Activated CD4-positive, alpha-beta T cell treated with anti-CD3 and anti-CD28 coated beads, Interleukin-2, amount 10 ng/mL, durations not matched to agents 7 days and 5 days (primary cell): ENCODE results near the gene RLF. TPM values are rescaled to one million over a fixed set of nuclear protein-coding genes. Genes with fewer than 3 reads are reported as not detected.

Source experiments
- CTCF ChIA-PET: fragments of 350-600 bp; sonication (Branson Sonifier 250); formaldehyde crosslinking; loops from one replicate; lab custom pipeline; 2021; ENCODE audit warnings: antibody characterized with exemption; lab: Charles Lee
- POLR2A ChIA-PET: fragments of 350-600 bp; sonication (Branson Sonifier 250); formaldehyde crosslinking; loops from one replicate; lab custom pipeline; 2021; ENCODE audit warnings: antibody characterized with exemption; lab: Charles Lee
- DNase-seq: peaks from one replicate; pipeline ENCODE4 v3.0.0-alpha.2; 2020
- H3K27ac Mint-ChIP-seq: one replicate; pipeline ENCODE4 v1.8.0; 2021; ENCODE audit warnings: mild to moderate bottlenecking, moderate library complexity, mixed read lengths
- H3K27me3 Mint-ChIP-seq: one replicate; pipeline ENCODE4 v1.8.0; 2021; ENCODE audit warnings: mixed read lengths
- H3K36me3 Mint-ChIP-seq: one replicate; pipeline ENCODE4 v1.8.0; 2021; ENCODE audit warnings: low read depth, mixed read lengths
- H3K4me1 Mint-ChIP-seq: one replicate; pipeline ENCODE4 v1.8.0; 2021; ENCODE audit warnings: mixed read lengths
- H3K4me3 Mint-ChIP-seq: one replicate; pipeline ENCODE4 v1.8.0; 2021; ENCODE audit warnings: mild to moderate bottlenecking, moderate library complexity, mixed read lengths
- H3K9me3 Mint-ChIP-seq: one replicate; pipeline ENCODE4 v1.8.0; 2021; ENCODE audit warnings: mixed read lengths
- total RNA-seq, 2 experiments: library from RNA; stranded (reverse); gene quantifications; one replicate each; pipeline ENCODE4 v1.2.3, GENCODE V29; 2021

The RLF gene
- total RNA-seq, 2 experiments from 2014 or later = 19.2 to 21.6 TPM

- no peaks in the 10 kb centered on the region for H3K9me3 Mint-ChIP-seq
- peaks cover 20% of the 10 kb centered on the region for H3K4me1 Mint-ChIP-seq
- no peak overlapping the region for H3K4me3 Mint-ChIP-seq
- peak overlapping the region; percentile 27 for H3K27ac Mint-ChIP-seq
- peaks cover 47% of the 10 kb centered on the region for H3K36me3 Mint-ChIP-seq
- ChIA-PET CTCF (interaction anchor here (1.7 kb wide), 1 partner anchor 113 kb away, joined by 6 read pairs; no protein-coding TSS in a partner anchor), POLR2A (no interaction called here)
- no peaks in the 10 kb centered on the region for H3K27me3 Mint-ChIP-seq
- no peak for DNase-seq
Measured at GRCh38 chr1:40265919-40266318, 104.7 kb downstream of the RLF start.

GRCh38 chr1:40266786-40267535 is 105.8 kb downstream of the RLF start:
- POLR2A ChIA-PET = no interaction called here
- Mint-ChIP-seq H3K9me3 (no peaks in the 10 kb centered on the region), H3K27ac (no peak overlapping the region), H3K4me1 (peaks cover 13% of the 10 kb centered on the region), H3K36me3 (peaks cover 40% of the 10 kb centered on the region), H3K4me3 (no peak overlapping the region), H3K27me3 (no peaks in the 10 kb centered on the region)
- CTCF ChIA-PET = interaction anchor here (1.7 kb wide), 1 partner anchor 114 kb away, joined by 6 read pairs; no protein-coding TSS in a partner anchor
- DNase-seq = no peak

GRCh38 chr1:40267767-40268187 is 106.6 kb downstream of the RLF start:
- no peaks in the 10 kb centered on the region for H3K9me3 Mint-ChIP-seq
- H3K4me1 Mint-ChIP-seq = peaks cover 10% of the 10 kb centered on the region
- H3K27me3 Mint-ChIP-seq = no peaks in the 10 kb centered on the region
- ChIA-PET POLR2A (no interaction called here), CTCF (interaction anchor here (1.7 kb wide), 1 partner anchor 115 kb away, joined by 6 read pairs; no protein-coding TSS in a partner anchor)
- DNase-seq = no peak
- H3K27ac Mint-ChIP-seq = no peak overlapping the region
- no peak overlapping the region for H3K4me3 Mint-ChIP-seq
- H3K36me3 Mint-ChIP-seq = peaks cover 41% of the 10 kb centered on the region

GRCh38 chr1:40268211-40268610 is 107.0 kb downstream of the RLF start:
- peaks cover 8% of the 10 kb centered on the region for H3K4me1 Mint-ChIP-seq
- no peaks in the 10 kb centered on the region for H3K9me3 Mint-ChIP-seq
- H3K27me3 Mint-ChIP-seq = no peaks in the 10 kb centered on the region
- CTCF ChIA-PET = interaction anchor here (1.1 kb wide), 1 partner anchor 14 kb away, joined by 3 read pairs; no protein-coding TSS in a partner anchor
- H3K4me3 Mint-ChIP-seq = no peak overlapping the region
- POLR2A ChIA-PET = no interaction called here
- H3K27ac Mint-ChIP-seq = no peak overlapping the region
- peaks cover 39% of the 10 kb centered on the region for H3K36me3 Mint-ChIP-seq
- DNase-seq = no peak

- no peak for DNase-seq
- Mint-ChIP-seq H3K36me3 (peaks cover 42% of the 10 kb centered on the region), H3K27me3 (no peaks in the 10 kb centered on the region), H3K27ac (no peak overlapping the region), H3K4me3 (no peak overlapping the region), H3K4me1 (peaks cover 2% of the 10 kb centered on the region), H3K9me3 (no peaks in the 10 kb centered on the region)
- POLR2A ChIA-PET = no interaction called here
- CTCF ChIA-PET = no interaction called here
Measured at GRCh38 chr1:40270152-40270834, 109.1 kb downstream of the RLF start.

GRCh38 chr1:40272653-40273213 is 111.5 kb downstream of the RLF start:
- no peak for DNase-seq
- Mint-ChIP-seq H3K9me3 (no peaks in the 10 kb centered on the region), H3K27ac (no peak overlapping the region), H3K4me3 (no peak overlapping the region), H3K36me3 (peaks cover 41% of the 10 kb centered on the region), H3K27me3 (no peaks in the 10 kb centered on the region), H3K4me1 (peaks cover 2% of the 10 kb centered on the region)
- ChIA-PET POLR2A (no interaction called here), CTCF (interaction anchor here (1.1 kb wide), 1 partner anchor 129 kb away, joined by 3 read pairs; no protein-coding TSS in a partner anchor)

GRCh38 chr1:40273547-40274166 is 112.5 kb downstream of the RLF start:
- DNase-seq = no peak
- ChIA-PET CTCF (interaction anchor here (0.5 to 1.6 kb wide), 4 partner anchors 42 to 130 kb away, joined by 3 to 4 read pairs (median 3); no protein-coding TSS in a partner anchor), POLR2A (no interaction called here)
- no peaks in the 10 kb centered on the region for H3K9me3 Mint-ChIP-seq
- no peak overlapping the region for H3K27ac Mint-ChIP-seq
- peaks cover 2% of the 10 kb centered on the region for H3K4me1 Mint-ChIP-seq
- H3K36me3 Mint-ChIP-seq = peaks cover 37% of the 10 kb centered on the region
- H3K27me3 Mint-ChIP-seq = no peaks in the 10 kb centered on the region
- no peak overlapping the region for H3K4me3 Mint-ChIP-seq

GRCh38 chr1:40274331-40274730 is 113.1 kb downstream of the RLF start:
- no peak overlapping the region for H3K4me3 Mint-ChIP-seq
- H3K9me3 Mint-ChIP-seq = no peaks in the 10 kb centered on the region
- H3K36me3 Mint-ChIP-seq = peaks cover 38% of the 10 kb centered on the region
- H3K27me3 Mint-ChIP-seq = no peaks in the 10 kb centered on the region
- H3K27ac Mint-ChIP-seq = no peak overlapping the region
- H3K4me1 Mint-ChIP-seq = peaks cover 2% of the 10 kb centered on the region
- CTCF ChIA-PET = interaction anchor here (0.9 to 1.6 kb wide), 2 partner anchors 41 to 122 kb away, joined by 3 to 4 read pairs; no protein-coding TSS in a partner anchor
- POLR2A ChIA-PET = no interaction called here
- no peak for DNase-seq

GRCh38 chr1:40276122-40276521 is 114.9 kb downstream of the RLF start:
- POLR2A ChIA-PET = no interaction called here
- H3K4me3 Mint-ChIP-seq = no peak overlapping the region
- peaks cover 28% of the 10 kb centered on the region for H3K36me3 Mint-ChIP-seq
- no peak overlapping the region for H3K27ac Mint-ChIP-seq
- no peak for DNase-seq
- CTCF ChIA-PET = interaction anchor here (0.9 kb wide), 1 partner anchor 17 kb away, joined by 3 read pairs; no protein-coding TSS in a partner anchor
- peaks cover 2% of the 10 kb centered on the region for H3K4me1 Mint-ChIP-seq
- no peaks in the 10 kb centered on the region for H3K27me3 Mint-ChIP-seq
- H3K9me3 Mint-ChIP-seq = no peaks in the 10 kb centered on the region

- DNase-seq = no peak
- Mint-ChIP-seq H3K27ac (no peak overlapping the region), H3K27me3 (no peaks in the 10 kb centered on the region), H3K4me3 (no peak overlapping the region), H3K36me3 (peaks cover 15% of the 10 kb centered on the region), H3K4me1 (peaks cover 3% of the 10 kb centered on the region), H3K9me3 (no peaks in the 10 kb centered on the region)
- CTCF ChIA-PET = interaction anchor here (0.8 to 1.5 kb wide), 6 partner anchors 13 to 138 kb away, joined by 3 to 4 read pairs (median 3); no protein-coding TSS in a partner anchor
- POLR2A ChIA-PET = no interaction called here
Measured at GRCh38 chr1:40281853-40282252, 120.7 kb downstream of the RLF start.
